A549 (cell line): Measurements from ENCODE around the gene ALDH3B2. TPM values are rescaled to one million over a fixed set of nuclear protein-coding genes. Genes with fewer than 3 reads are reported as not detected.
A peak's percentile ranks its signal among the peaks of the same experiment; 100 is the strongest.

Experiments
- ATAC-seq, 2 experiments: fragments of 200-7000 bp in 1 of 2; fragments of >200 bp in 1 of 2; cut with Nextera tagmentation in 1 of 2; cut with Tn5 transposase in 1 of 2; 3 replicates each; pipeline versions ENCODE4 v1.8.0 to v1.9.1; 2018 to 2020; ENCODE audit warnings: mild to moderate bottlenecking in 1 of 2, moderate library complexity in 1 of 2
- CTCF ChIA-PET: fragments of 300-600 bp; sonication (Branson Sonifier 250); formaldehyde crosslinking; extraction: SDS; loops from one replicate; lab custom pipeline; 2021; ENCODE audit warnings: antibody characterized with exemption, inconsistent platforms; lab: Yijun Ruan, JAX
- POLR2A ChIA-PET: fragments of 350-600 bp; formaldehyde crosslinking; extraction: SDS; loops from one replicate; lab custom pipeline; 2021; ENCODE audit warnings: antibody characterized with exemption, inconsistent platforms; lab: Yijun Ruan, JAX
- DNase-seq, 2 experiments: peaks; one replicate each; pipeline versions ENCODE4 v3.0.0 to v3.0.0-alpha.2; 2011 to 2016; ENCODE audit warnings: low read depth in 1 of 2, low spot score in 1 of 2
- FAIRE-seq: peaks from 2 replicates; lab custom pipeline; 2011; peaks lifted over from hg19 to GRCh38; lab: Jason Lieb, UNC
- H3K27ac ChIP-seq, 2 experiments: fragments of >200 bp; sonication (Bioruptor Twin); formaldehyde crosslinking; 3 replicates each; pipeline ENCODE4 v1.5.1; 2016 to 2017
- H3K4me1 ChIP-seq: fragments of >200 bp; sonication (Bioruptor Twin); formaldehyde crosslinking; 3 replicates; pipeline ENCODE4 v1.6.1; 2016
- H3K4me2 ChIP-seq: fragments of >200 bp; sonication (Bioruptor Twin); formaldehyde crosslinking; 3 replicates; pipeline ENCODE4 v1.6.1; 2016
- H3K4me3 ChIP-seq: fragments of >200 bp; sonication (Bioruptor Twin); formaldehyde crosslinking; 3 replicates; pipeline ENCODE4 v1.5.1; 2016
- H3K9me3 ChIP-seq: fragments of >200 bp; sonication (Bioruptor Twin); formaldehyde crosslinking; 3 replicates; pipeline ENCODE4 v1.6.1; 2016
- BHLHE40 ChIP-seq: IDR thresholded peaks from 2 replicates; pipeline ENCODE4 v1.6.1; 2012; ENCODE audit warnings: low read depth, low read length, inconsistent platforms
- CHD2 ChIP-seq: fragments of 150-350 bp; IDR thresholded peaks from 2 replicates; pipeline ENCODE4 v1.6.1; 2014; ENCODE audit warnings: low read length; ENCODE audit not compliant: partially characterized antibody
- EP300 ChIP-seq, 2 experiments: fragments of >200 bp; sonication (Bioruptor Twin); formaldehyde crosslinking; IDR thresholded peaks; 2 replicates in 1 of 2; 3 replicates in 1 of 2; pipeline ENCODE4 v1.6.1; 2016 to 2017
- FOSB ChIP-seq: fragments of 250-450 bp; sonication (Bioruptor Pico); IDR thresholded peaks from 2 replicates; pipeline ENCODE4 v1.5.0; 2020; ENCODE audit warnings: mild to moderate bottlenecking, moderate library complexity
- JUN ChIP-seq, 2 experiments: fragments of >200 bp; sonication (Bioruptor Twin); formaldehyde crosslinking; IDR thresholded peaks; 2 replicates in 1 of 2; 3 replicates in 1 of 2; pipeline ENCODE4 v1.6.1; 2016 to 2017
- MAFK ChIP-seq: fragments of 450-650 bp; IDR thresholded peaks from 2 replicates; pipeline ENCODE4 v1.6.1; 2014; ENCODE audit not compliant: partially characterized antibody
- MAZ ChIP-seq: fragments of 150-350 bp; IDR thresholded peaks from 2 replicates; pipeline ENCODE4 v1.6.1; 2014; ENCODE audit warnings: antibody characterized with exemption, low read depth, low read length, borderline replicate concordance
- POLR2AphosphoS2 ChIP-seq: conservative IDR thresholded peaks from 2 replicates; pipeline ENCODE4 v1.6.1; 2012; ENCODE audit warnings: low read length, improper control_type of control experiment, inconsistent platforms
- RAD21 ChIP-seq, 2 experiments: fragments of >200 bp in 1 of 2; sonication (Bioruptor Twin) in 1 of 2; formaldehyde crosslinking in 1 of 2; IDR thresholded peaks in 1 of 2; conservative IDR thresholded peaks in 1 of 2; 2 replicates in 1 of 2; 3 replicates in 1 of 2; pipeline ENCODE4 v1.6.1; 2012 to 2018; ENCODE audit warnings: inconsistent platforms in 1 of 2
- RNF2 ChIP-seq: fragments of 200-600 bp; sonication (generic); IDR thresholded peaks from 2 replicates; pipeline ENCODE4 v1.6.1; 2016; ENCODE audit warnings: low read depth, mild to moderate bottlenecking, antibody characterized with exemption, moderate library complexity, borderline replicate concordance
- SMC3 ChIP-seq: fragments of >200 bp; sonication (Bioruptor Twin); formaldehyde crosslinking; IDR thresholded peaks from 3 replicates; pipeline ENCODE4 v1.6.1; 2018; ENCODE audit warnings: inconsistent platforms
- TP53 ChIP-seq: fragments of 250-450 bp; sonication (Bioruptor Pico); IDR thresholded peaks from 2 replicates; pipeline ENCODE4 v1.5.0; 2021; ENCODE audit warnings: mild to moderate bottlenecking, moderate library complexity
- ZSCAN20 ChIP-seq: fragments of 250-450 bp; sonication (Bioruptor Pico); IDR thresholded peaks from 2 replicates; pipeline ENCODE4 v1.8.0; 2022; ENCODE audit warnings: mild to moderate bottlenecking, moderate library complexity
- WGBS: methylation state at CpG from one replicate; pipeline ENCODE4 v1.1.6; 2017; ENCODE audit errors: missing lambda C conversion rate; 5-methylcytosine and 5-hydroxymethylcytosine counted together
- polyA plus RNA-seq, 4 experiments: library from polyadenylated mRNA; depleted of rRNA in 3 of 4; stranded (reverse); fragments of >200 nt; fragmentation: RNase III in 1 of 4; extraction: RNeasy Plus Mini Kit Qiagen cat#74134 plus additional on column Dnase treatment in 1 of 4; gene quantifications; 2 replicates in 3 of 4; 3 replicates in 1 of 4; pipeline ENCODE4 v1.2.3, GENCODE V29; 2011 to 2017
- TF ChIP-seq, protein P1 (sequence below): fragments of >200 bp; sonication (Bioruptor Twin); formaldehyde crosslinking; IDR thresholded peaks from 3 replicates; pipeline ENCODE4 v1.6.1; 2016
- TF ChIP-seq, protein P2 (sequence below): fragments of >200 bp; sonication (Bioruptor Twin); formaldehyde crosslinking; IDR thresholded peaks from 3 replicates; pipeline ENCODE4 v1.5.1; 2016
- TF ChIP-seq, protein P3 (sequence below): fragments of 450-650 bp; IDR thresholded peaks from 2 replicates; pipeline ENCODE4 v1.6.1; 2014; ENCODE audit warnings: antibody characterized with exemption
- TF ChIP-seq, protein P4 (sequence below): IDR thresholded peaks from 2 replicates; pipeline ENCODE4 v1.6.1; 2012
- TF ChIP-seq, protein P5 (sequence below): IDR thresholded peaks from 2 replicates; pipeline ENCODE4 v1.6.1; 2012; ENCODE audit warnings: low read depth, borderline replicate concordance
- TF ChIP-seq, protein P6 (sequence below): fragments of 250-450 bp; sonication (Bioruptor Pico); IDR thresholded peaks from 2 replicates; pipeline ENCODE4 v1.5.0; 2021; ENCODE audit warnings: mild to moderate bottlenecking, moderate library complexity, borderline replicate concordance

ALDH3B2 gene
- polyA plus RNA-seq, 2 of the 4 experiments (the other 2 are of a cell fraction), result not detected

DNA sequence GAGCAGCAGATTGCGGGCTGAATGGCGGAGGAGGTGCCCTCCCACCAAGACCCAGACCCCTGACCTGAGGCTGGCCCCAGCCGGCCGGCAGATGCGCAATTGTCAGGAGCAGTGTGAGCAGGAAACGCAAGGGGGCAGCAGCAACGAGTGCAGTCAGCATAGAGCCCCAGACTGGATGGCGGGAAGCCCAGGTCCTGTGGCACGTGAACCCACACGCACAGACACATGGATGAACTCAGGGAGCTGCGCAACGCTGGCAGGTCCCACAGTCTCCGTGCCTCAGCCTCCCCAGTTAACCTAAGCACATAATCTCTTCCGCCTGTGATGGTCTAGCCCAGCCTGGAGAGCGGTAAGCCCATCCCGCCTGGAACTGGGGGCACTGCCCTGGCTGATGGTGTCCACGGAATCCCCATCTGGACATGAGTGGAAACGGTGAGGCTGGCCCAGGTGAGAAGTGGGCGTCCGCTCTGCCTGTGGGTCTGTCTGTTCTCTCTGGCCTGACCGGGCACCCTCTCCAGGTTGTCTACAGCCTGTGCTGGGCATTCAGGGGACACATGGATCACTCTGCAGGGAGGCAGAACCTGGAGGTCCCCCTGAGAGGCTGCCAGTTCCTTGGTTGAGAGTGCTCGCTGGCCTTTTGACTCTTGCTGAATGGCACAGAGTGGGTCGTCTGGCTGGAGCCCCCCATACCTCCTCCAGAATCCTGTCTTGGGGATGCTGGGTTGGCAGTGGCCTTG is 34.2 kb downstream of the ALDH3B2 start:
- ChIA-PET CTCF (interaction anchor here (0.6 to 6.0 kb wide), 10 partner anchors 8 to 161 kb away, joined by 3 to 29 read pairs (median 4); partner anchors contain the start of genes ACY3 and NUDT8), POLR2A (no interaction called here)
- DNase-seq, result peak; percentile 71 to 77
- no peak overlapping the region for H3K4me3 ChIP-seq
- H3K27ac ChIP-seq, result no peak overlapping the region
- H3K4me2 ChIP-seq, result no peak overlapping the region
- H3K9me3 ChIP-seq, result peaks cover 8% of the 10 kb centered on the region; the same call in 2 of the 3 replicates
- WGBS, result 43% methylated on average over 16 of the region's 23 CpGs
- peak; percentile 78 to 93 for ATAC-seq
- H3K4me1 ChIP-seq, result no peaks in the 10 kb centered on the region
- FAIRE-seq, result no peak
- TF ChIP-seq, protein P1, sequence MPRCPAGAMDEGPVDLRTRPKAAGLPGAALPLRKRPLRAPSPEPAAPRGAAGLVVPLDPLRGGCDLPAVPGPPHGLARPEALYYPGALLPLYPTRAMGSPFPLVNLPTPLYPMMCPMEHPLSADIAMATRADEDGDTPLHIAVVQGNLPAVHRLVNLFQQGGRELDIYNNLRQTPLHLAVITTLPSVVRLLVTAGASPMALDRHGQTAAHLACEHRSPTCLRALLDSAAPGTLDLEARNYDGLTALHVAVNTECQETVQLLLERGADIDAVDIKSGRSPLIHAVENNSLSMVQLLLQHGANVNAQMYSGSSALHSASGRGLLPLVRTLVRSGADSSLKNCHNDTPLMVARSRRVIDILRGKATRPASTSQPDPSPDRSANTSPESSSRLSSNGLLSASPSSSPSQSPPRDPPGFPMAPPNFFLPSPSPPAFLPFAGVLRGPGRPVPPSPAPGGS, result no peak
- TF ChIP-seq EP300 (IDR thresholded peaks at IDR 0.05) (no peak), RAD21 (conservative IDR thresholded peaks at IDR 0.05 in 1 of 2, IDR thresholded peaks at IDR 0.05 in 1 of 2) (peak; percentile 45 to 54), CHD2 (no peak), JUN (IDR thresholded peaks at IDR 0.05) (no peak), FOSB (CRISPR knock-in tag) (no peak), MAZ (no peak), SMC3 (peak; percentile 65), RNF2 (no peak), MAFK (no peak), BHLHE40 (peak; percentile 65)
- TF ChIP-seq, protein P2, sequence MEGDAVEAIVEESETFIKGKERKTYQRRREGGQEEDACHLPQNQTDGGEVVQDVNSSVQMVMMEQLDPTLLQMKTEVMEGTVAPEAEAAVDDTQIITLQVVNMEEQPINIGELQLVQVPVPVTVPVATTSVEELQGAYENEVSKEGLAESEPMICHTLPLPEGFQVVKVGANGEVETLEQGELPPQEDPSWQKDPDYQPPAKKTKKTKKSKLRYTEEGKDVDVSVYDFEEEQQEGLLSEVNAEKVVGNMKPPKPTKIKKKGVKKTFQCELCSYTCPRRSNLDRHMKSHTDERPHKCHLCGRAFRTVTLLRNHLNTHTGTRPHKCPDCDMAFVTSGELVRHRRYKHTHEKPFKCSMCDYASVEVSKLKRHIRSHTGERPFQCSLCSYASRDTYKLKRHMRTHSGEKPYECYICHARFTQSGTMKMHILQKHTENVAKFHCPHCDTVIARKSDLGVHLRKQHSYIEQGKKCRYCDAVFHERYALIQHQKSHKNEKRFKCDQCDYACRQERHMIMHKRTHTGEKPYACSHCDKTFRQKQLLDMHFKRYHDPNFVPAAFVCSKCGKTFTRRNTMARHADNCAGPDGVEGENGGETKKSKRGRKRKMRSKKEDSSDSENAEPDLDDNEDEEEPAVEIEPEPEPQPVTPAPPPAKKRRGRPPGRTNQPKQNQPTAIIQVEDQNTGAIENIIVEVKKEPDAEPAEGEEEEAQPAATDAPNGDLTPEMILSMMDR, result peak; percentile 61
- TF ChIP-seq, protein P3, sequence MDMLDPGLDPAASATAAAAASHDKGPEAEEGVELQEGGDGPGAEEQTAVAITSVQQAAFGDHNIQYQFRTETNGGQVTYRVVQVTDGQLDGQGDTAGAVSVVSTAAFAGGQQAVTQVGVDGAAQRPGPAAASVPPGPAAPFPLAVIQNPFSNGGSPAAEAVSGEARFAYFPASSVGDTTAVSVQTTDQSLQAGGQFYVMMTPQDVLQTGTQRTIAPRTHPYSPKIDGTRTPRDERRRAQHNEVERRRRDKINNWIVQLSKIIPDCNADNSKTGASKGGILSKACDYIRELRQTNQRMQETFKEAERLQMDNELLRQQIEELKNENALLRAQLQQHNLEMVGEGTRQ, result peak; percentile 15; the same call in 1 of the 2 replicates
- TF ChIP-seq, protein P4, sequence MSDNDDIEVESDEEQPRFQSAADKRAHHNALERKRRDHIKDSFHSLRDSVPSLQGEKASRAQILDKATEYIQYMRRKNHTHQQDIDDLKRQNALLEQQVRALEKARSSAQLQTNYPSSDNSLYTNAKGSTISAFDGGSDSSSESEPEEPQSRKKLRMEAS, result peak; percentile 96
- TF ChIP-seq, protein P5, sequence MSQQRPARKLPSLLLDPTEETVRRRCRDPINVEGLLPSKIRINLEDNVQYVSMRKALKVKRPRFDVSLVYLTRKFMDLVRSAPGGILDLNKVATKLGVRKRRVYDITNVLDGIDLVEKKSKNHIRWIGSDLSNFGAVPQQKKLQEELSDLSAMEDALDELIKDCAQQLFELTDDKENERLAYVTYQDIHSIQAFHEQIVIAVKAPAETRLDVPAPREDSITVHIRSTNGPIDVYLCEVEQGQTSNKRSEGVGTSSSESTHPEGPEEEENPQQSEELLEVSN, result peak; percentile 99

DNA sequence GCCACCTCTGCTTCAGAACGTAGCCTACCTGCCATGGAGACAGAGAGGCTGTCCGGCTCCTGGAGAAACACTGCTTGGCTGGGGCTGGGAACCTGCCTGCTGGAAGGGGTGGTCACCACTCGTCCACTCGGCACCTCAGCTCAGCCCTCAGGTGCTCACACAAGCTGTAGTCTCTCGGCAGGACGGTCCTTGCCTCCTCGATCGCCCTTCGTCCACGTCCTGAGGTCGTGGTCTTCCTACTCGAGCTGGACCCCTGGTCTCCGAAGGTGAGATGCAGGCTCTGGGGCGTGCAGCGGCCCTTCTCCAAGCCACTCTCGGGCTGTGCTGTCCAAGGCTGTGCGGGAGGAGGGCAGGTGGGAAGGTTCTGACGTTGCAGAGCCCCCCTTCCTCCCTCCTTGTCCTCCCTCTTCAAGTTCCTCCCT is 35.0 kb downstream of the ALDH3B2 start, which contains the start of gene TBX10:
Gene TBX10 (minus strand): TSS at position 326 of the 422 bp plus-strand sequence. CDS start 291 bp downstream, at position 35.
- no peak for FAIRE-seq
- no peak for DNase-seq
- Histone ChIP-seq H3K4me3 (no peak within 1 kb of the TSS), H3K27ac (no peak within 1 kb of the TSS), H3K9me3 (peaks cover 8% of the 10 kb centered on the region; the same call in 2 of the 3 replicates), H3K4me1 (no peaks in the 10 kb centered on the region), H3K4me2 (no peak within 1 kb of the TSS)
- ChIA-PET CTCF (interaction anchor here (0.7 to 6.0 kb wide), 11 partner anchors 9 to 162 kb away, joined by 3 to 29 read pairs (median 4); partner anchors contain the start of genes ACY3 and NUDT8), POLR2A (no interaction called here)
- TF ChIP-seq, protein P3, result no peak
- TF ChIP-seq TP53 (CRISPR knock-in tag) (no peak), ZSCAN20 (CRISPR knock-in tag) (no peak), JUN (IDR thresholded peaks at IDR 0.05) (no peak), POLR2AphosphoS2 (no peak)
- TF ChIP-seq, protein P1, result no peak
- TF ChIP-seq, protein P6, sequence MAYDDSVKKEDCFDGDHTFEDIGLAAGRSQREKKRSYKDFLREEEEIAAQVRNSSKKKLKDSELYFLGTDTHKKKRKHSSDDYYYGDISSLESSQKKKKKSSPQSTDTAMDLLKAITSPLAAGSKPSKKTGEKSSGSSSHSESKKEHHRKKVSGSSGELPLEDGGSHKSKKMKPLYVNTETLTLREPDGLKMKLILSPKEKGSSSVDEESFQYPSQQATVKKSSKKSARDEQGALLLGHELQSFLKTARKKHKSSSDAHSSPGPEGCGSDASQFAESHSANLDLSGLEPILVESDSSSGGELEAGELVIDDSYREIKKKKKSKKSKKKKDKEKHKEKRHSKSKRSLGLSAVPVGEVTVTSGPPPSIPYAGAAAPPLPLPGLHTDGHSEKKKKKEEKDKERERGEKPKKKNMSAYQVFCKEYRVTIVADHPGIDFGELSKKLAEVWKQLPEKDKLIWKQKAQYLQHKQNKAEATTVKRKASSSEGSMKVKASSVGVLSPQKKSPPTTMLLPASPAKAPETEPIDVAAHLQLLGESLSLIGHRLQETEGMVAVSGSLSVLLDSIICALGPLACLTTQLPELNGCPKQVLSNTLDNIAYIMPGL, result no peak
- peak in 1 of 2 experiments; percentile 18; a peak in 3 of 6 replicates for ATAC-seq
- 42% methylated on average over 13 of the region's 18 CpGs for WGBS
